GM23338 (cell line): Measurements from ENCODE around the gene CIART.

ENCODE experiments used
- CREB1 ChIP-seq: fragments of 250-450 bp; sonication (Bioruptor Pico); IDR thresholded peaks from 2 replicates; pipeline ENCODE4 v1.5.0; 2020; ENCODE audit warnings: low read depth, mild to moderate bottlenecking, moderate library complexity
- EZH2 ChIP-seq: fragments of 200-600 bp; sonication (generic); IDR thresholded peaks from one replicate; pipeline ENCODE4 v1.8.0; 2017; ENCODE audit warnings: antibody characterized with exemption, mild to moderate bottlenecking, low read depth; ENCODE audit not compliant: unreplicated experiment
- EZH2phosphoT487 ChIP-seq: fragments of 200-600 bp; sonication (generic); IDR thresholded peaks from one replicate; pipeline ENCODE4 v1.8.1; 2018; ENCODE audit warnings: antibody characterized with exemption; ENCODE audit not compliant: unreplicated experiment
- JUNB ChIP-seq: IDR thresholded peaks from one replicate; pipeline ENCODE4 v1.6.1; 2016; ENCODE audit warnings: antibody characterized with exemption; ENCODE audit not compliant: unreplicated experiment
- POLR2AphosphoS5 ChIP-seq: IDR thresholded peaks from 2 replicates; pipeline ENCODE4 v1.6.1; 2016; ENCODE audit warnings: antibody characterized with exemption, low read depth
- ZNF114 ChIP-seq: fragments of 250-450 bp; sonication (Bioruptor Pico); IDR thresholded peaks from 2 replicates; pipeline ENCODE4 v1.5.0; 2020; ENCODE audit warnings: mild to moderate bottlenecking, moderate library complexity
- TF ChIP-seq, protein P1 (sequence below), 2 experiments: fragments of 200-600 bp in 1 of 2; sonication (generic) in 1 of 2; conservative IDR thresholded peaks; 2 replicates each; pipeline versions ENCODE4 v1.5.1 to v1.6.1; 2016 to 2017; ENCODE audit warnings: antibody characterized with exemption in 2 of 2, low read depth in 2 of 2, mild to moderate bottlenecking in 2 of 2, moderate library complexity in 1 of 2
- TF ChIP-seq, protein P2 (sequence below): IDR thresholded peaks from one replicate; pipeline ENCODE4 v1.6.1; 2018; ENCODE audit warnings: antibody characterized with exemption; ENCODE audit not compliant: unreplicated experiment
- TF ChIP-seq, protein P3 (sequence below): fragments of 250-450 bp; sonication (Bioruptor Pico); IDR thresholded peaks from 2 replicates; pipeline ENCODE4 v1.5.0; 2020; ENCODE audit warnings: mild to moderate bottlenecking, moderate library complexity

- TF ChIP-seq, protein P1, sequence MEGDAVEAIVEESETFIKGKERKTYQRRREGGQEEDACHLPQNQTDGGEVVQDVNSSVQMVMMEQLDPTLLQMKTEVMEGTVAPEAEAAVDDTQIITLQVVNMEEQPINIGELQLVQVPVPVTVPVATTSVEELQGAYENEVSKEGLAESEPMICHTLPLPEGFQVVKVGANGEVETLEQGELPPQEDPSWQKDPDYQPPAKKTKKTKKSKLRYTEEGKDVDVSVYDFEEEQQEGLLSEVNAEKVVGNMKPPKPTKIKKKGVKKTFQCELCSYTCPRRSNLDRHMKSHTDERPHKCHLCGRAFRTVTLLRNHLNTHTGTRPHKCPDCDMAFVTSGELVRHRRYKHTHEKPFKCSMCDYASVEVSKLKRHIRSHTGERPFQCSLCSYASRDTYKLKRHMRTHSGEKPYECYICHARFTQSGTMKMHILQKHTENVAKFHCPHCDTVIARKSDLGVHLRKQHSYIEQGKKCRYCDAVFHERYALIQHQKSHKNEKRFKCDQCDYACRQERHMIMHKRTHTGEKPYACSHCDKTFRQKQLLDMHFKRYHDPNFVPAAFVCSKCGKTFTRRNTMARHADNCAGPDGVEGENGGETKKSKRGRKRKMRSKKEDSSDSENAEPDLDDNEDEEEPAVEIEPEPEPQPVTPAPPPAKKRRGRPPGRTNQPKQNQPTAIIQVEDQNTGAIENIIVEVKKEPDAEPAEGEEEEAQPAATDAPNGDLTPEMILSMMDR (conservative IDR thresholded peaks at IDR 0.05; ENCODE audit: low read depth in 2 of 2): no peak
- no peak for TF ChIP-seq EZH2
- no peak for TF ChIP-seq POLR2AphosphoS5
- TF ChIP-seq, protein P2, sequence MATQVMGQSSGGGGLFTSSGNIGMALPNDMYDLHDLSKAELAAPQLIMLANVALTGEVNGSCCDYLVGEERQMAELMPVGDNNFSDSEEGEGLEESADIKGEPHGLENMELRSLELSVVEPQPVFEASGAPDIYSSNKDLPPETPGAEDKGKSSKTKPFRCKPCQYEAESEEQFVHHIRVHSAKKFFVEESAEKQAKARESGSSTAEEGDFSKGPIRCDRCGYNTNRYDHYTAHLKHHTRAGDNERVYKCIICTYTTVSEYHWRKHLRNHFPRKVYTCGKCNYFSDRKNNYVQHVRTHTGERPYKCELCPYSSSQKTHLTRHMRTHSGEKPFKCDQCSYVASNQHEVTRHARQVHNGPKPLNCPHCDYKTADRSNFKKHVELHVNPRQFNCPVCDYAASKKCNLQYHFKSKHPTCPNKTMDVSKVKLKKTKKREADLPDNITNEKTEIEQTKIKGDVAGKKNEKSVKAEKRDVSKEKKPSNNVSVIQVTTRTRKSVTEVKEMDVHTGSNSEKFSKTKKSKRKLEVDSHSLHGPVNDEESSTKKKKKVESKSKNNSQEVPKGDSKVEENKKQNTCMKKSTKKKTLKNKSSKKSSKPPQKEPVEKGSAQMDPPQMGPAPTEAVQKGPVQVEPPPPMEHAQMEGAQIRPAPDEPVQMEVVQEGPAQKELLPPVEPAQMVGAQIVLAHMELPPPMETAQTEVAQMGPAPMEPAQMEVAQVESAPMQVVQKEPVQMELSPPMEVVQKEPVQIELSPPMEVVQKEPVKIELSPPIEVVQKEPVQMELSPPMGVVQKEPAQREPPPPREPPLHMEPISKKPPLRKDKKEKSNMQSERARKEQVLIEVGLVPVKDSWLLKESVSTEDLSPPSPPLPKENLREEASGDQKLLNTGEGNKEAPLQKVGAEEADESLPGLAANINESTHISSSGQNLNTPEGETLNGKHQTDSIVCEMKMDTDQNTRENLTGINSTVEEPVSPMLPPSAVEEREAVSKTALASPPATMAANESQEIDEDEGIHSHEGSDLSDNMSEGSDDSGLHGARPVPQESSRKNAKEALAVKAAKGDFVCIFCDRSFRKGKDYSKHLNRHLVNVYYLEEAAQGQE: no peak
- TF ChIP-seq EZH2phosphoT487: no peak
- no peak for TF ChIP-seq CREB1 (CRISPR knock-in tag)
- TF ChIP-seq ZNF114 (CRISPR knock-in tag): no peak
- TF ChIP-seq, protein P3, sequence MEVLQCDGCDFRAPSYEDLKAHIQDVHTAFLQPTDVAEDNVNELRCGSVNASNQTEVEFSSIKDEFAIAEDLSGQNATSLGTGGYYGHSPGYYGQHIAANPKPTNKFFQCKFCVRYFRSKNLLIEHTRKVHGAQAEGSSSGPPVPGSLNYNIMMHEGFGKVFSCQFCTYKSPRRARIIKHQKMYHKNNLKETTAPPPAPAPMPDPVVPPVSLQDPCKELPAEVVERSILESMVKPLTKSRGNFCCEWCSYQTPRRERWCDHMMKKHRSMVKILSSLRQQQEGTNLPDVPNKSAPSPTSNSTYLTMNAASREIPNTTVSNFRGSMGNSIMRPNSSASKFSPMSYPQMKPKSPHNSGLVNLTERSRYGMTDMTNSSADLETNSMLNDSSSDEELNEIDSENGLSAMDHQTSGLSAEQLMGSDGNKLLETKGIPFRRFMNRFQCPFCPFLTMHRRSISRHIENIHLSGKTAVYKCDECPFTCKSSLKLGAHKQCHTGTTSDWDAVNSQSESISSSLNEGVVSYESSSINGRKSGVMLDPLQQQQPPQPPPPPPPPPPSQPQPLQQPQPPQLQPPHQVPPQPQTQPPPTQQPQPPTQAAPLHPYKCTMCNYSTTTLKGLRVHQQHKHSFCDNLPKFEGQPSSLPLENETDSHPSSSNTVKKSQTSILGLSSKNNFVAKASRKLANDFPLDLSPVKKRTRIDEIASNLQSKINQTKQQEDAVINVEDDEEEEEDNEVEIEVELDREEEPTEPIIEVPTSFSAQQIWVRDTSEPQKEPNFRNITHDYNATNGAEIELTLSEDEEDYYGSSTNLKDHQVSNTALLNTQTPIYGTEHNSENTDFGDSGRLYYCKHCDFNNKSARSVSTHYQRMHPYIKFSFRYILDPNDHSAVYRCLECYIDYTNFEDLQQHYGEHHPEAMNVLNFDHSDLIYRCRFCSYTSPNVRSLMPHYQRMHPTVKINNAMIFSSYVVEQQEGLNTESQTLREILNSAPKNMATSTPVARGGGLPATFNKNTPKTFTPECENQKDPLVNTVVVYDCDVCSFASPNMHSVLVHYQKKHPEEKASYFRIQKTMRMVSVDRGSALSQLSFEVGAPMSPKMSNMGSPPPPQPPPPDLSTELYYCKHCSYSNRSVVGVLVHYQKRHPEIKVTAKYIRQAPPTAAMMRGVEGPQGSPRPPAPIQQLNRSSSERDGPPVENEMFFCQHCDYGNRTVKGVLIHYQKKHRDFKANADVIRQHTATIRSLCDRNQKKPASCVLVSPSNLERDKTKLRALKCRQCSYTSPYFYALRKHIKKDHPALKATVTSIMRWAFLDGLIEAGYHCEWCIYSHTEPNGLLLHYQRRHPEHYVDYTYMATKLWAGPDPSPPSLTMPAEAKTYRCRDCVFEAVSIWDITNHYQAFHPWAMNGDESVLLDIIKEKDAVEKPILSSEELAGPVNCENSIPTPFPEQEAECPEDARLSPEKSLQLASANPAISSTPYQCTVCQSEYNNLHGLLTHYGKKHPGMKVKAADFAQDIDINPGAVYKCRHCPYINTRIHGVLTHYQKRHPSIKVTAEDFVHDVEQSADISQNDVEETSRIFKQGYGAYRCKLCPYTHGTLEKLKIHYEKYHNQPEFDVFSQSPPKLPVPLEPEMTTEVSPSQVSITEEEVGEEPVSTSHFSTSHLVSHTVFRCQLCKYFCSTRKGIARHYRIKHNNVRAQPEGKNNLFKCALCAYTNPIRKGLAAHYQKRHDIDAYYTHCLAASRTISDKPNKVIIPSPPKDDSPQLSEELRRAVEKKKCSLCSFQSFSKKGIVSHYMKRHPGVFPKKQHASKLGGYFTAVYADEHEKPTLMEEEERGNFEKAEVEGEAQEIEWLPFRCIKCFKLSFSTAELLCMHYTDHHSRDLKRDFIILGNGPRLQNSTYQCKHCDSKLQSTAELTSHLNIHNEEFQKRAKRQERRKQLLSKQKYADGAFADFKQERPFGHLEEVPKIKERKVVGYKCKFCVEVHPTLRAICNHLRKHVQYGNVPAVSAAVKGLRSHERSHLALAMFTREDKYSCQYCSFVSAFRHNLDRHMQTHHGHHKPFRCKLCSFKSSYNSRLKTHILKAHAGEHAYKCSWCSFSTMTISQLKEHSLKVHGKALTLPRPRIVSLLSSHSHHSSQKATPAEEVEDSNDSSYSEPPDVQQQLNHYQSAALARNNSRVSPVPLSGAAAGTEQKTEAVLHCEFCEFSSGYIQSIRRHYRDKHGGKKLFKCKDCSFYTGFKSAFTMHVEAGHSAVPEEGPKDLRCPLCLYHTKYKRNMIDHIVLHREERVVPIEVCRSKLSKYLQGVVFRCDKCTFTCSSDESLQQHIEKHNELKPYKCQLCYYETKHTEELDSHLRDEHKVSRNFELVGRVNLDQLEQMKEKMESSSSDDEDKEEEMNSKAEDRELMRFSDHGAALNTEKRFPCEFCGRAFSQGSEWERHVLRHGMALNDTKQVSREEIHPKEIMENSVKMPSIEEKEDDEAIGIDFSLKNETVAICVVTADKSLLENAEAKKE (CRISPR knock-in tag): no peak
- no peak for TF ChIP-seq JUNB
Measured at GRCh38 chr1:150261367-150261766, 21.0 kb upstream of the CIART start.
